GM18909 (cell line): ENCODE measurements around the gene CDC25A.

Experiments
- ATAC-seq: cut with Tn5 transposase; IDR thresholded peaks from one replicate; pipeline ENCODE4 v1.9.1; 2021; ENCODE audit warnings: mild to moderate bottlenecking; ENCODE audit not compliant: unreplicated experiment, poor library complexity

Gene CDC25A

DNA sequence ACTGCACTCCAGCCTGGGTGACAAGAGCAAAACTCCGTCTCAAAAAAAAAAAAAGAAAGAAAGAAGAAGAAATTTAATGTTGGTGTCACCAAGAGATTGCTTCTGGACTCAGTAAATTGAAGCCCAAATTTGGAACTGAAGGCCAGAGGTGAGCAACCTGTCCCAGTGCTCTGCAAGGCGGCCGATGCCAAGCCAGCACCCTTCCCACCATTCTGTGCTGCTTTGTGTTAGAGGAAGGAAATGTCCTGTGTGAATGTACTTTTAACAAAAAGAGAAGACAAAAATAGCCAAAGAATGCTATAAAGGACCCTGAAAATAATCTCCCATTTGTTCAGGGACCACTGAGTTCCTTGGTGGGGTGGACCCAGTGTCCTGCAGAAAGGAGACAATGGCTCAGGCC lies 44.6 kb downstream of the CDC25A start:
- no peak for ATAC-seq

GRCh38 chr3:48142316-48142870 lies 45.8 kb downstream of the CDC25A start:
- ATAC-seq, result no peak

GRCh38 chr3:48141604-48142137 lies 46.5 kb downstream of the CDC25A start:
- no peak for ATAC-seq

GRCh38 chr3:48140936-48141603 lies 47.1 kb downstream of the CDC25A start:
- no peak for ATAC-seq

DNA sequence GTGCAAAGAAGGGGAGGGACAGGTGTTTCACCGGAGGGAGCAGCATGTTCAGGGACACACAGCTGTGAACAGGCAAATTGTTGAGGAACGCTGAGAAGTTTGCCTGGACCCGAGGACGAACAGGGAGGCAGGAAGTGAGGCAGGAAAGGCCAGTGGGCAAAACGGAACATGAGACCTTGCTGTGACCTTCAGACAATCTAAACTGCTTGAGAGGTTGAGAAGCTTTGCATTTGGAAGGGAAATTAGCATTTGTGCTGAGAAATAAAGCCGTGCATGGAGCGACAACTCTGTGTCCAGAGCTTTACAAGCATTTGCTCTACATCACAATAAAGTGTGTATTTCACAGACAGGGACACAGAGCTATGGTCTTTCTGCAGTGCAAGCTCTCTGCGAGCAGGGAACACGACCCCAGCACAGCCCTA lies 47.9 kb downstream of the CDC25A start:
- no peak for ATAC-seq

DNA sequence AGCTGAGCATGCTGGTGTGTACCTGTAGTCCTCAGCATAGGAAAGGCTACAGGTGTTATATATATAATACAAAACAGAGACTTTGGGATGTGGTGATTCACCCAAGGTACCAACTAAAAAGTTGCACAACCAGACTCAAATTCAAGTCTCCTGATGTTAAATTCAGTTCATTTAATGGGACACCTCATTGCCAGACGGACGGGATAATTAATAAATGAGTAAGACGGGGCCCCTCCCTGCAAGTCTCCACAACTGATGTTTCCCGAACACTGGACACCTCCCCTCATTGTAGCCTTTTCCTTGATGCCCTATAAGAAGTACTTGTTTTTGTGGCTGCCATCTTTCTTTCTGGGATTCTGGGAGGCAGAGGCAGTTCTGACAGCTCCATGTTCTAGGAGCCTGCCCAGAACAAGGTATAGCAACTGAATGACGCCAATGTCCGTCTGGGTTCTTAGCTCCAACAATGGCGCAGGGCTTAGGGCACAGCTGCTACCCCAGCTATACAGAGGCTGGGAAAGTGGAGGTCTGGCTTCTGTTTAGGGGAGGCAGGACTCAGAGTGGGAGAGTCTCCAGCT lies 50.7 kb downstream of the CDC25A start:
- no peak for ATAC-seq

- ATAC-seq, result no peak
Observed at GRCh38 chr3:48135552-48136495, 52.4 kb downstream of the CDC25A start.

- ATAC-seq, result no peak
Observed at GRCh38 chr3:48130321-48130904, 57.8 kb downstream of the CDC25A start.

GRCh38 chr3:48129921-48130320 lies 58.3 kb downstream of the CDC25A start:
- no peak for ATAC-seq

GRCh38 chr3:48128774-48129173 lies 59.4 kb downstream of the CDC25A start:
- ATAC-seq, result no peak

GRCh38 chr3:48125886-48126622 lies 62.2 kb downstream of the CDC25A start:
- ATAC-seq, result no peak

GRCh38 chr3:48125013-48125705 lies 63.1 kb downstream of the CDC25A start:
- no peak for ATAC-seq

DNA sequence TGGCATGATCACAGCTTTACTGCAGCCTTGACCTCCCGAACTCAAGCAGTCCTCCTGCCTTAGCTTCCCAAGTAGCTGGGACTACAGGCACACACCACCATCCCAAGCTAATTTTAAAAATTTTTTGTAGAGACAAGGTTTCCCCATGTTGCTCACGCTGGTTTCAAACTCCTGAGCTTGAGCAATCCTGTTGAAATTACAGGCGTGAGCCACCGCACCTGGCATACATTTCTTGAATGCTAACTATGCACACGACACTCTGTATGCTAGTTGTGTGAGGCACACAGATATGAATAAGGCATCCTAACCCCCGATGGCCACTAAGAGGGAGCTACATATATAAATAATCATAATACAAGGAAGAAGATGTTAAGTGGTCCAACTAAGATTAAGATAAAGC lies 64.9 kb downstream of the CDC25A start:
- ATAC-seq, result no peak

GRCh38 chr3:48122504-48122903 lies 65.7 kb downstream of the CDC25A start:
- no peak for ATAC-seq

- no peak for ATAC-seq
Observed at GRCh38 chr3:48120223-48120622, 68.0 kb downstream of the CDC25A start.

GRCh38 chr3:48119505-48120193 lies 68.6 kb downstream of the CDC25A start:
- ATAC-seq, result no peak

DNA sequence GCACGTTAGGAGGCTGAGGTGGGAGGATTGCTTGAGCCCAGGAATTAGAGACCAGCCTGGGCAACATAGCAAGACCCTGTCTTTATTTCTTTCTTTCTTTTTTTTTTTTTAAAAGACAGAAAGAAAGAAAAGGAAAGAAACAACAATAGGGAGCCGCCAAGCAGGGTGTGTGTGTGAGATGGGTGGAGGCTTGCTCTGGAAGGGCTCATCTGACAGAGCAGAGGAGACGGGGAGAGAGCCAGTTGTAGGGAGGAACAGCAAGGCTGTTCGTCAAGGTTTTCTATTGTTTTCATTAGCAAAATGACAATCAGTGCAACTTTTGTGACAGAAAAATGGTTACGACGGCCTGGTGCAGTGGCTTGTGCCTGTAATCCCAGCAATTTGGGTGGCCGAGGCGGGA lies 69.3 kb downstream of the CDC25A start:
- ATAC-seq, result no peak

DNA sequence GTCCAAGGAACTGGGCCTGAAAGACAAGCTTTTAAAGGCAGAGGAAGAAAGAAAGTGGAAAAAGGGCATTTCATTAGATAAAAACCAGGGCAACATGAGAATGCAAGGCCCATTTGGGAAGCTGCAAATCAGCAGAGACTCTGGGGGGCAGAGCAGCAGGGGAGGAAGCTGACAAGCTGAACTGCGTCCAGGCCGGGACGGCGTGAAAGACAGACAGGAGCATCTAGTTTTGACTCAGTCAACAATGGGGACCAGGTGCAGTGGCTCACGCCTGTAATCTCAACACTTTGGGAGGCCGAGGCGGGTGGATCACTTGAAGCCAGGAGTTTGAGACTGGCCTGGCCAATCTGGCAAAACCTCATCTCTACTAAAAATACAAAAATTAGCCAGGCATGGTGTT lies 69.9 kb downstream of the CDC25A start:
- ATAC-seq, result no peak
